Stimulated activated effector memory CD8-positive, alpha-beta T cell treated with anti-CD3 and anti-CD28 coated beads, Interleukin-12 subunit alpha, Interleukin-12 subunit beta, amount 100 ng/mL, for 72 hours (primary cell): Measurements from ENCODE around the gene MYO1B.

Experiments used
- ATAC-seq: fragments of 150-1000 bp; cut with Tn5 transposase; 2 replicates; pipeline ENCODE4 v1.10.0; 2021
- DNase-seq, 2 donors: peaks; one replicate each; pipeline ENCODE4 v3.0.0; 2021 to 2022; ENCODE audit warnings: low spot score in 2 of 2
- H3K27ac Mint-ChIP-seq: one replicate; pipeline ENCODE4 v1.8.0; 2022; ENCODE audit warnings: mild to moderate bottlenecking, mixed read lengths
- H3K36me3 Mint-ChIP-seq: one replicate; pipeline ENCODE4 v1.8.0; 2022; ENCODE audit warnings: mild to moderate bottlenecking, mixed read lengths
- H3K4me1 Mint-ChIP-seq: one replicate; pipeline ENCODE4 v1.8.0; 2022; ENCODE audit warnings: mixed read lengths
- H3K4me3 Mint-ChIP-seq: one replicate; pipeline ENCODE4 v1.8.0; 2022; ENCODE audit warnings: mild to moderate bottlenecking, mixed read lengths
- H3K9me3 Mint-ChIP-seq: one replicate; pipeline ENCODE4 v1.8.0; 2022; ENCODE audit warnings: mixed read lengths

Gene MYO1B

DNA sequence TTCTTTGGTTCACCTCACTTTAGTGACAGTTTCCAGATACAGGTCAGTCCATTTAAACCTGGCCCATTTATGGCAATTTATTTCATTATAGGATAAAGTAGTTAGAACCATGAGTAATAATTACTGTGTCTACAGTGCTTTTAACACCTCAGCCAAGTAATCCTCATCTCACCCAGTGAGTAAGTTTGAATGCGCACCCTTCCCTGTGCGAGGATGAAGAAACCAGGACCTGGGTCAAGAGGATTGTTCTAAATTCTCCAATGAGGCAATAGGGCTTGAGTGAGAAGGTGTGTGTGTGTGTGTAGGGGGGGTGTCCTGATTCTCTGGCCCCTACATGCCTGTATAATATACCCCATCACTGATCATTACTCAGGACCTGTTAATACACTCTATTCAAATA lies 854 bp upstream of the MYO1B start:
- H3K27ac Mint-ChIP-seq = no peak overlapping the region
- no peaks in the 10 kb centered on the region for H3K9me3 Mint-ChIP-seq
- peak overlapping the region; percentile 69 for H3K4me3 Mint-ChIP-seq
- ATAC-seq (no peak), DNase-seq (no peak)
- no peaks in the 10 kb centered on the region for H3K36me3 Mint-ChIP-seq
- H3K4me1 Mint-ChIP-seq = peaks cover 17% of the 10 kb centered on the region

DNA sequence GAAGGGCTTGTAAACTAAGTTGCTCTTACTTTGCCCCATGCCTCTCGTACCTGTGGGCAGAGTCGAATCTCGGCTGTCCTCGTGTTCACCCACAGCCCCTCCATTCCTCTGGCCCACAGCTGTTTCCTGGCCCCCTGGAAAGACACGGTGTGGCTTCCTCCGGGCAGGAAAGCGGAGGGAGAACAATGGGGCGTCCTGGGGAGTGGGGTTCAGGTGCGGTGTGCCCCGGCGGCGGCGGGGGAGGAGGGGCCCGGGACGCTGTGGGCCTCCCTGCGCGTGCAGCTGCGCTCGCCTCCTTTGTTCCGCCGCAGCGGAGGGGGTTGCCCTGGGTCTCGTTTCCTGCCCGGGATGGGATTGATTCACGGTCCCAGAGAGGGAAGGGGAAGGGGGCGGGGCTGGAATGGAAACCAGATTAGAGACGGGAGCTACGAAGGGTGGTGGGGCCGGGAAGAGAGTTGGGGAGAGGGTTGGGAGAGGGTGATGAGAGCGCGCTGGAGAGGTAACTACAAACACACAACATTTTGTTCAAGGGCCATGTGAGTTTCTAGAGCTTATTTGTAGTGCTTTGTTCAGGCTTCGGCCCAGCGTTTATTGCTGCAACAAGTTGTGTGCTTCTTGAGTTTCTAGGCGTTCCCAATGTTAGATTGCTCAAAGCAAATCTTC lies 796 bp downstream of the MYO1B start:
- Mint-ChIP-seq H3K9me3 (no peaks in the 10 kb centered on the region), H3K27ac (no peak overlapping the region), H3K36me3 (no peaks in the 10 kb centered on the region), H3K4me1 (peaks cover 17% of the 10 kb centered on the region), H3K4me3 (peak overlapping the region; percentile 69)
- DNase-seq (peak; percentile 9 to 51), ATAC-seq (peak; percentile 31)

DNA sequence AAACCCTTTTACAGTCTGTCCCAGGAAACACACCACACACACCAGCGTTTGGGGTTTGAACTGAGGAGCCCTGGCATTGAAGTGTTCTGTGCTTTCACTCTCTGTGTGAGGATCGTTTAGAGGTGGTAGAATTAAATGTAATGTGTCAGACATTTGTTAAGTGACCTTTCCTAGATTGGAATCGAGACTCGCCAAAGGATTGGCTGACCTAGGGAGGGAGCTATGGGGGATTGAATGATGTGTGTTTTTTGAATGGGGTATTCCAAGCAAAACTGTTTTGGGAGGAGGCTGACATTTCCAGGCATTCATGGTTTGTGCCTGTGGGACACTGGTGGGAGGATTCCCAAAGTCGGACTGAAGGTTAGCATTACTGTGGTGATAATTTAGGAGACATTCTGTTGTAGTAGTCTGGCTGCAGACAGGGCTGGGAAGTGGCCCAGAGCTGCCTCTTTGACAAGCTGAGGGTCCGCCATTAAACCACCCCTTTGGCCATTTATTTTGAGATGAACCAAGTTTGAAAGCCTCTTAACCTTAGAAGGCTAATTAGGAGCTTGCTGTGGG lies 1.7 kb downstream of the MYO1B start:
- H3K36me3 Mint-ChIP-seq = no peaks in the 10 kb centered on the region
- no peak for DNase-seq
- no peaks in the 10 kb centered on the region for H3K9me3 Mint-ChIP-seq
- no peak overlapping the region for H3K27ac Mint-ChIP-seq
- H3K4me1 Mint-ChIP-seq = peaks cover 17% of the 10 kb centered on the region
- H3K4me3 Mint-ChIP-seq = peak overlapping the region; percentile 69
- ATAC-seq = no peak

DNA sequence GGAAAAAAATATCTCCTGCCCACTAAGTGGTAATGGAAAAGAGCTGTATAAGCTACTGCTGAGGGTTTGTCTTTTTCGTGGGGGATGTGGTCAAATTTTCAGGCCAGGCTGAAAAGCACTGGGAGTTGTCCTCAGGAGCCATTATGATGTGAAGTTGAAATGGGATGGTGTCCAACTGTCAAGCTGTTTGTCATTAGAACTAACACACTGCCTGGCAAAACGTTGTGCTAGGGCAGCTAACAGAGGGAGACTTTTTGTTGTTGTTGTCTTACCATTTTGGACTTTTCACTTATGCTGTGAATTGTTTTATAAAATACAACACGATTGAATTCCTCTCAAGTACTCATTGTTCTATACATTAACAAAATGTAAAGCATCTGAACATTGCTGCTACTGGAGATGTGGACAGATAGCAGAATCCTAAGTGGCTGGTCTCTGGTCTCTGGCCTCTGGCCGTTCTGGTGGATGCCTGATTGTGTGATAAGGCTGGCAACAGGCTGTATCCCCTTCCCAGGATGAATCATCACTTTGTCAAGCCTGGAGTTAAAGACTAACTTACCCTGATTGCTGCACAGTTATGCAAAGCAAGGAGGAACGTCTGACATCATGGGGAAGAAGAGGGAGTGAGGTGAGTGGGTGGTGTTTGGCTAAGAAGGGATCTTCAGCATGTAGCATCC lies 2.3 kb downstream of the MYO1B start:
- ATAC-seq = no peak
- H3K9me3 Mint-ChIP-seq = no peaks in the 10 kb centered on the region
- no peak overlapping the region for H3K4me3 Mint-ChIP-seq
- peaks cover 17% of the 10 kb centered on the region for H3K4me1 Mint-ChIP-seq
- no peaks in the 10 kb centered on the region for H3K36me3 Mint-ChIP-seq
- no peak for DNase-seq
- no peak overlapping the region for H3K27ac Mint-ChIP-seq

DNA sequence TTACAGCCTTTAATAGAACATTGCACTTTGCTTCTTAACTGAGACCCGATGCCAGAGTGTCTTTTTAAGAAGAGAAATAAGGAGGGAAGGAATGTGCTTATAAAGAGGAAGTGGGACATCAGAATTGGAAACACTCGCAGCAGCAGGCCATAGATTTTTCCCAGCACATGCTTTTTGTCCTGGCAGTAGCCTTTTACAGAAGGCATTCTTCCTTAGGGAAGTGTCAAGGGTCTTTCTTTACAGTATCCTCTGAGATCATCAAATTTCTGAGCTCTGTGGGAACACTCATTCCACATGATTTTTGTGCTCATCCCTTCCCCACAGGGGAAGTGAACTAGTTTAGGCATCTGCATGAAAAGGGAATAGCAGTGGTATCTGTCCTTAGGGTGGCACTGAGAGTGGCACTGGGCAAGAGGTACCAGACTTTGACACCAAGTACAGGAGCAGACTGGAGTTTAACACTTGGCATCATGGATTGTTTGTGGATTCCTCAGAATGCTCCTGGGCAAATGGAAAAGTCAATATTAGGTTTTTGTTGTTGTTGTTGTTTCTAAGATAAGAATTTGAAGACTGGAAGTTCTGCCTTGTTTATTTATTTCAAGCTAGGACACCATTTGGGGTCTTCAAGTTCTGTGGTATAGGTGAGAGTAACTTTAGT lies 4.1 kb downstream of the MYO1B start:
- DNase-seq (no peak), ATAC-seq (no peak)
- H3K27ac Mint-ChIP-seq = no peak overlapping the region
- H3K36me3 Mint-ChIP-seq = no peaks in the 10 kb centered on the region
- peaks cover 17% of the 10 kb centered on the region for H3K4me1 Mint-ChIP-seq
- H3K9me3 Mint-ChIP-seq = no peaks in the 10 kb centered on the region
- H3K4me3 Mint-ChIP-seq = no peak overlapping the region

DNA sequence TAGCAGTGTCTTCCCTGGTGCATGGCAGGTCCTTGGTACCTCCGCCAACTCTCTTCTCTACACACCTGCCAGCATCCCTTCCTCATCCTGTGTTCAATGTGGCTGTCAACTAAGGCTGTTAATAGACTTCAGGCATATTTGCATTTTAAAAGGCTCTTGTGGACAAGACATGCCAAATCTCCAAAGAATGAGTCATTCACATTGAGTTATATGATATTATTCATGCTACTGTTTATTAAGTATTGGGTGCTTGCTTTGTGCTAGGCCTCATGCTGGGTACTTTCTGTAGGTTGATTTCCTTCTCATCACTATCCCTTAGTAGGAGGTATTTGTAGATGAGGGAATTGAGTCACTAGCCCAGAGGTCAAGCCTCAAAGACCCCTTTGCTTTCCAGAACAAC lies 5.2 kb downstream of the MYO1B start:
- H3K27ac Mint-ChIP-seq = no peak overlapping the region
- no peak for ATAC-seq
- H3K4me1 Mint-ChIP-seq = peaks cover 17% of the 10 kb centered on the region

DNA sequence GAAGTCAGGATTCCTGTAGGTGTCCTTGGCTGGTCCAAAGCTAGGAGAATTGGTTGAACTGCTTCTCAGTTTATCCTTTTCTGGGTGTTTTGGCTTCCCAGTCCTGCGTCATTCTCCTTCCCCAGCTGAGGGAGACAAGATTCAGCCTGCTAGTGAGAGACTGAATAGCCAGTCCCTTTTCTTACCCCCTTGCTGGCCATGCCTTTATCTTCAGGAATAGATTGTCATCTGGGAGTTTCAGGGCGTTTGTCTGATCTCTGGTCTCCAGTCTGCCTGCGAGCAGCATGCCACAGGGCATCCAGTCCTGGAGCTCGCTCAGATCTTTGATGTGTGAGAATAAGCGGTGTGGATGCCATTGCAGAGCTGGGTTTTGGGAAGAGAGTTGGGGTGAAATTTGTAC lies 5.8 kb downstream of the MYO1B start:
- H3K27ac Mint-ChIP-seq = no peak overlapping the region
- DNase-seq (no peak), ATAC-seq (no peak)
- H3K9me3 Mint-ChIP-seq = no peaks in the 10 kb centered on the region
- H3K36me3 Mint-ChIP-seq = no peaks in the 10 kb centered on the region
- H3K4me1 Mint-ChIP-seq = peaks cover 14% of the 10 kb centered on the region
- no peak overlapping the region for H3K4me3 Mint-ChIP-seq

More for the DNA sequence above, 5.2 kb downstream of the MYO1B start:
- no peak for DNase-seq
- Mint-ChIP-seq H3K9me3 (no peaks in the 10 kb centered on the region), H3K4me3 (no peak overlapping the region), H3K36me3 (no peaks in the 10 kb centered on the region)

DNA sequence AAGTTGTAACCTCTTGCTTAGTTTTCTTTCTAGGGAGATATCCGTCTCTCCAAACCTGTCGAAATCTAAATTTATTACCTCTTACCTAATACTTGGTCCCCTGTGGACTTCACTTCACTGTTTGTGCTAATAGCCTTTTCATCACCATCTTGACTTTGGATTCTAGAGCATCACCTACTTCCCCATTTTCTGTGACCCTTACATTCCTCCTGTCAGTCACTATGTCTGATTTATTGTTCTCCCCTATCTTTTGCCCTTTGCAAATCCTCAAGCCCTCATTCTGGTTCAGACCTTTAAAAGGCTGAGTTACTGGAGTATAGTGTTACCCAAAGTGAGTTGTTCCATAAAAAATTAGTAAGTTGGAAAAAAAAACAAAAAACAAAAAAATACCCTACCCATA lies 7.5 kb downstream of the MYO1B start:
- Mint-ChIP-seq H3K4me3 (no peak overlapping the region), H3K27ac (no peak overlapping the region), H3K9me3 (no peaks in the 10 kb centered on the region), H3K36me3 (no peaks in the 10 kb centered on the region), H3K4me1 (no peaks in the 10 kb centered on the region)
- ATAC-seq (no peak), DNase-seq (no peak)

DNA sequence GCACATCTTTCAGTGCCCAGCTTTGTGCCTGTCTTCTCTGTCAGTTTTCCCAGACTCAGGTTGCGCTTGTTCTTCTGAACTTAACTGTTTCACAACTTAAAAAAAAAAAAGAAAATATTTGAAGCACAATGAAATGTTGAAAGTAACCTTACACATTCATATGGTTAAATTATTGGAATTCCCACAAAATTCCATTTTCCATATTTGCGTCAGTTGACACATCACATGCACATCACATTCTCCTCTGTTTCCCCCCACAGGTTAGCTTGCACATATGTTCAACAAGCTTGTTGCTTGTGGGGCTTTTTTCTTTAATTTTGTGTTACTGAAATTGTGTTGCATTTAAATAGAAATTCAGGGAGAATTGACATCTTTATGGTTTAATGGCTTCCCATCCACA lies 8.3 kb downstream of the MYO1B start:
- H3K36me3 Mint-ChIP-seq = no peaks in the 10 kb centered on the region
- H3K27ac Mint-ChIP-seq = no peak overlapping the region
- no peak for DNase-seq
- no peak for ATAC-seq
- H3K4me3 Mint-ChIP-seq = no peak overlapping the region
- no peaks in the 10 kb centered on the region for H3K9me3 Mint-ChIP-seq
- no peaks in the 10 kb centered on the region for H3K4me1 Mint-ChIP-seq

DNA sequence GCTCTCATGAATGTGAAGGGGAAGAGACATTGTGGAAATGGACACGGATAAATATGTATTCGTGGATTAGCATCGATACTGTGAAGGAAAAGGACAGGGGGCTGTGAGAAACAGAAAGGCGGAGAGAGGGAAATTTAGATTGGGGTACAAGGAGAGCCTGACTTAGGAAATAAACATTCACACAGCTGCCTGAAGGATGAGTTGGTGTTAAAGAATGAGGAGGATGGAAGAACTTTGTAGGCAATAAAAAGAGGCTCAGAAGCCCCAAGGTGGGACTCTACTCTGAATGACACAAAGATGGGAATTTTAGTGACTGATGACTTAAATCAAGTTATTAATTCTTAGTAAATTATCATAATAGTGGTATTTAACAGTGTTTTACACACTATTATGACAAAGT lies 10.1 kb downstream of the MYO1B start:
- Mint-ChIP-seq H3K9me3 (no peaks in the 10 kb centered on the region), H3K36me3 (no peaks in the 10 kb centered on the region), H3K4me1 (no peaks in the 10 kb centered on the region), H3K27ac (no peak overlapping the region), H3K4me3 (no peak overlapping the region)
- DNase-seq (no peak), ATAC-seq (no peak)

DNA sequence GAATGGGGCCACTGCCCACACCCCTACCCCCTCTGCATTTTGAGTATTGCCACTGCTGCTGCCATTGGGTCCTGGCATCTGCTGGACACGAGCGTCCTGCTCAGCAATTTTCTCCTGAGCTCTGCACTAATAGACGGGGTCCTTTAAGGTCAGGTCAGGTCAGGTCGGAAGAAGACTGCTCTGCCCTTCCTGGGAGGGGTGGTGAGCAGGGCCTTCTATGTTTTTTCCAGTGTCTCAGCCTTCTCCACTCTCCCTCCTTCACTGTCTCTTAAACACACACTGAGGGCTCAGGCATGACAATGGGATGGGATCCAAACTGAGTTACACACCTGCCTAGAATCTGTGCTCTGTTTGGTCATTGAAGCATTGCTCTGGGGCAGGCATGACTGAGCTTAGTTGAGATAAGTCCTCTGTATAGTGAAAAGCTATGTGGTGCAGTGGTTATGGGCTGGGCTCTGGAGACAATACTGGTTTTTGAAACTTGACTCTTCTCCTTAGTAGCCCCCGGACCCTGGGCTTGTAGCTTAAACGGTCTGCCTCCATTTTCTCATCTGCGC lies 10.6 kb downstream of the MYO1B start:
- ATAC-seq (no peak), DNase-seq (no peak)
- no peaks in the 10 kb centered on the region for H3K9me3 Mint-ChIP-seq
- H3K4me3 Mint-ChIP-seq = no peak overlapping the region
- H3K36me3 Mint-ChIP-seq = no peaks in the 10 kb centered on the region
- H3K27ac Mint-ChIP-seq = no peak overlapping the region
- H3K4me1 Mint-ChIP-seq = no peaks in the 10 kb centered on the region

DNA sequence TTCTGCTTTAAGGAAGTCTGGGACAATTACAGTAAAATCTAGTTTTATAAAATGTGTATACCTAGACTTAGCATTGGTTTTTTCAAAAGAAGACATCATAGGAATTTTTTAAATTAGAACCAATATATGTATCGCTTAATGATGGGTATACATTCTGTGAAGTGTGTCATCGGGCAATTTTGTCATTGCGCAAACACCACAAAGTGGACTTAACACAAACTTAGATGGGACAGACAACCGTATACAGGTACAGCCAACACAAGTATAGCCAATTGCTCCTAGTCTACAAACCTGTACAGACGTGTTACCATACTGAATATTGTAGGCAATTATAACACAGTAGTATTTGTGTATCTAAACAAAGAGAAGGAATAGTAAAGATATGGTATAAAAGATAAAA lies 12.7 kb downstream of the MYO1B start:
- Mint-ChIP-seq H3K9me3 (no peaks in the 10 kb centered on the region), H3K27ac (no peak overlapping the region), H3K36me3 (no peaks in the 10 kb centered on the region), H3K4me1 (no peaks in the 10 kb centered on the region), H3K4me3 (no peak overlapping the region)
- ATAC-seq (no peak), DNase-seq (no peak)

DNA sequence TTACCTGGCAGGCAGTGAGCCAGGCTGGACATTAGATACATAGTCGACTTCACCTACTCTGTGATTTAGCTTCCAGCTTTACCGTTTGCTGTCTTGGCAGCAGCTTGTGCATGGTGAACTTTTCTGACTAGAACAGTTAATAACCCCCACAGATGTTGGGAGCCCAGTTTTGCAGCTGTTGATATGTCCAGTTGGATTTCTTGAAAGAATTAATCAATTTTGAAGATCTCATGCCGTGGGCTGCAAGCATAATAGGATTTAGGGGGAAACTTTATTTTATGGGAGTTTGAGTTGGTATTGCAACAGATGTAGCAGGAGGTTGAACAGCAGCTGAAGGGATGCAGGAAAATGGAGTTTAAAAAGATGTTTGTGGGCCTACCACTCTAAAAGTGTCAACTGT lies 13.8 kb downstream of the MYO1B start:
- H3K4me3 Mint-ChIP-seq = no peak overlapping the region
- no peak for ATAC-seq
- no peaks in the 10 kb centered on the region for H3K9me3 Mint-ChIP-seq
- H3K27ac Mint-ChIP-seq = no peak overlapping the region
- H3K36me3 Mint-ChIP-seq = no peaks in the 10 kb centered on the region
- DNase-seq = no peak
- H3K4me1 Mint-ChIP-seq = no peaks in the 10 kb centered on the region

DNA sequence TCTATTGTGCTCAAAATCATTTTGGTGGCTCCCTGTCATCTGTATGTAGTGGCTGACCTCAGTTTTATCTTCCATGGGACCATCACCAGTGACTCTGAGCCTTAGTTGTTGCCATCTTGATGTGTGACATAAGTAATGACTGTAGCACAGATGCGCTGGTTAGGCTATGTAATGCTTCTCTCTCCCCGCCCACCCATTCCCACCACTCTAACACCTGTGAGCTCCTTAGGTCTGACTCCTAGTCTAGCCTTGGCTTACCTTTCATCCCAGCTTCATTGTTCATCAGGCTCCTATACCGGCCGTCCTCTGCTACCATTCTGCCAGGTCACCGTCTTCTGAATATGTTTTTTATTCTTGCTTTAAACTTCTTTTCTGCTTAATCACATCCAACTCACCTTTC lies 17.2 kb downstream of the MYO1B start:
- Mint-ChIP-seq H3K9me3 (no peaks in the 10 kb centered on the region), H3K4me1 (no peaks in the 10 kb centered on the region), H3K4me3 (no peak overlapping the region), H3K36me3 (no peaks in the 10 kb centered on the region), H3K27ac (no peak overlapping the region)
- no peak for DNase-seq
- ATAC-seq = peak; percentile 44

DNA sequence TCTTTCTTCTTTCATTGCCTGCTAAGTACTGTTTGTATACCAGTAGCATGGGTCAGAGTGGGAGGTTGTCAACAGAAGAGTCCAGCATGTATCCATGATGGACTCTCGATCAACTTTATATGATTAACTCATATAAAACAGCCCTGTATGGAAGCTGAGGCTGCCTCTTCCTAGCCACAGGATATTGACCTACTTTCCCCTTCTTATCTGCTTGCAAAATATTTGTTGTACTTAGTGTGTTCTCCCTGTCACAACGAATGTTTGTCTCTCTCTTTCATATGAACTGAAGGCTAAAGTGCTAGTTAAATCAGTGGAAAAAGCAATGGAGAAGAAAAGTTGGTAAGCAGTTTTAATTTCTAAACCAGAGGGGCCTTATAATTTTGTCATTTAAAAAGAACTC lies 17.8 kb downstream of the MYO1B start:
- H3K9me3 Mint-ChIP-seq = no peaks in the 10 kb centered on the region
- no peaks in the 10 kb centered on the region for H3K36me3 Mint-ChIP-seq
- no peak overlapping the region for H3K4me3 Mint-ChIP-seq
- no peaks in the 10 kb centered on the region for H3K4me1 Mint-ChIP-seq
- ATAC-seq (no peak), DNase-seq (no peak)
- no peak overlapping the region for H3K27ac Mint-ChIP-seq
